ENCODE data around the gene MAPK1. TPM values are rescaled to one million over a fixed set of nuclear protein-coding genes. Genes with fewer than 3 reads are reported as not detected.

The MAPK1 gene
- total and polyA plus RNA-seq, 2 donors (not counting 3 experiments of a cell fraction or from before 2014, with no cell fraction given): 50.9 to 163 TPM

DNA sequence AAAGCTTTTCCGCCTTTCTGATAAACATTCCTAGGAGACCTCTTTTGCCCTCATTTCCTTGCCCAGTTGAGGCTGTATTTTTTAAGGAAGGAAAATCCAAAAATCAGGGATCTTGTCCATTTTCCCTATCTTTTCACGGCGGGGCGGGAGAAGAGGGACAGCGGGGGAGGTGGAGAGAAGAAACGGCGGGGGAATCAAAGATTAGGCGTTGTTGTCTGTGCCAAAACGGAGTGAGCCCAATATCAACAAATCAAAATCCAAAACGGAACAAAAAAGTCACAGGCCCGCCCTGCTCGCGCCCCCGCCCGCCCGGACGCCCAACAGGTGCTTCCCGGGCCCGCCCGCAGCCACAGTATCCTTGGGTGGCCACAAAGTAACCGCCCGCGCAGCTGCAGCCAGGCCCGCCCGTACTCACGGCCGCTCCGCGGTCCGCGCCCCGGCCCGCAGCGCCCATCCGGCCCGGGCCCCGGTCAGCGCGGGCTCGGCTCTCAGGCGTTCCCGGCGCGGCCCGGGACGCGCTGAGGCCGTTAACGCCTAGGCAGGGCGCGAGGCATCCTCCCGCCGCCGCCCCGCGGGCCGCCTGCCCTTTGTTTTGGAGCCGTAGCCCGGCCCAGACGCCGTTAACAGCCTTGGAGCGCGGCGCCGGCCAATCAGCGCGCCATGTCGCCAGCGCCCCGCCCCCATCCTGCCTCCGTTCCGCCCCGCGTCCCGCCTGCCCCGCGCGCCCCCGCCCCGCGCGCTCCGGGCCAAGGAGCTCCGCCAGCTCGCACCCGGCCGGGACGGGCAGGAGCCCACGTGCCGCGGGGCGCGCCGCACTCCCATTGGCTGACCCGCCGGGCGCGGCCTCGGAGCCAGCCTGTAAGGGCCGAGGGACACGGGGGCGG lies 132.0 kb downstream of the MAPK1 start, which contains the start of gene YPEL1:
Gene YPEL1 (minus strand): TSS at position 595 of the 884 bp plus-strand sequence. CDS start 25,050 bp downstream, outside the sequence.
- Histone ChIP-seq H3K9me3 (replicated peaks; ENCODE audit: control insufficient read depth, insufficient read depth, low read length) (no peaks in the 10 kb centered on the region), H3K9me1 (replicated peaks; ENCODE audit: control insufficient read depth, extremely low read depth, insufficient read depth, low read length) (no peaks in the 10 kb centered on the region), H3K4me1 (ENCODE audit: control insufficient read depth, extremely low read depth, insufficient read depth, low read length) (peaks cover 7% of the 10 kb centered on the region), H2AFZ (ENCODE audit: low read depth, low read length) (peak within 1 kb of the TSS; percentile 89), H3K79me2 (ENCODE audit: control insufficient read depth, insufficient read depth, low read length) (no peaks in the 10 kb centered on the region), H3K27ac (ENCODE audit: insufficient read depth, low read depth, low read length) (no peak within 1 kb of the TSS), H4K20me1 (replicated peaks; ENCODE audit: control insufficient read depth, extremely low read depth, insufficient read depth, low read length) (no peaks in the 10 kb centered on the region), H3K4me3 (replicated peaks in 1 of 3; ENCODE audit: insufficient read depth in 1 of 3, low read depth in 1 of 3, low read length in 3 of 3) (peak within 1 kb of the TSS; percentile 48 to 66 (median 52)), H3K27me3 (ENCODE audit: control insufficient read depth in 2 of 2, insufficient read depth in 2 of 2, low read length in 2 of 2) (peaks cover 0 to 7% of the 10 kb centered on the region in 2 experiments), H3K9ac (replicated peaks; ENCODE audit: extremely low read depth, insufficient read depth, low read length) (peak within 1 kb of the TSS; percentile 39), H3K4me2 (ENCODE audit: insufficient read depth, low read length) (peak within 1 kb of the TSS; percentile 87), H3K36me3 (ENCODE audit: control insufficient read depth in 2 of 2, extremely low read depth in 1 of 2, insufficient read depth in 2 of 2, low read length in 2 of 2) (no peaks in the 10 kb centered on the region)
- BruUV-seq (replicated peaks): no TSS peak
- no peak for TF ChIP-seq JUN (IDR thresholded peaks at IDR 0.05; ENCODE audit: borderline replicate concordance, insufficient read depth, insufficient read length, low read depth)
- TF ChIP-seq, protein P1, sequence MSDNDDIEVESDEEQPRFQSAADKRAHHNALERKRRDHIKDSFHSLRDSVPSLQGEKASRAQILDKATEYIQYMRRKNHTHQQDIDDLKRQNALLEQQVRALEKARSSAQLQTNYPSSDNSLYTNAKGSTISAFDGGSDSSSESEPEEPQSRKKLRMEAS (IDR thresholded peaks at IDR 0.05; ENCODE audit: insufficient read depth, insufficient read length): peak; percentile 85
- TF ChIP-seq POLR2AphosphoS5 (IDR thresholded peaks at IDR 0.05; ENCODE audit: insufficient read depth, low read depth, low read length): peak; percentile 32
- no peak for TF ChIP-seq GATA2 (IDR thresholded peaks at IDR 0.05; ENCODE audit: insufficient read depth, insufficient read length, low read depth, low read length)
- TF ChIP-seq FOS (IDR thresholded peaks at IDR 0.05; ENCODE audit: borderline replicate concordance, insufficient read depth, low read length): no peak
- intact Hi-C loops (cut with micrococcal nuclease) (loop anchor here (2.0 to 5.0 kb wide), 3 partner anchors 23 to 207 kb away; partner anchors contain the start of gene MAPK1), dilution Hi-C loops (cut with MboI; ENCODE audit: extremely low pct_ligation_motif_present, low sequenced_read_pairs) (no loop called here)
- POLR2A ChIA-PET: interaction anchor here (0.7 to 1.4 kb wide), 7 partner anchors 11 to 140 kb away, joined by 3 to 5 read pairs (median 3); no protein-coding TSS in a partner anchor
- CTCF ChIA-PET: interaction anchor here (0.7 kb wide), 1 partner anchor 29 kb away, joined by 3 read pairs; no protein-coding TSS in a partner anchor
- peak; percentile 98 for DNase-seq (ENCODE audit: low read depth, low spot score)
- FAIRE-seq: peak; percentile 85

All from endothelial cell of umbilical vein (primary cell).